Midbrain (tissue), 1 donor: ENCODE results near the gene SLC35C1.
A peak's percentile ranks its signal among the peaks of the same experiment; 100 is the strongest.
"Not testable (repeated sequence)": the region's sequence is repeated elsewhere in the genome, so short reads cannot be mapped to it uniquely, and the experiment has no call there.

Source experiments
- DNase-seq: peaks from one replicate; lab custom pipeline; 2025; lab: John Stamatoyannopoulos, UW

Gene SLC35C1

DNA sequence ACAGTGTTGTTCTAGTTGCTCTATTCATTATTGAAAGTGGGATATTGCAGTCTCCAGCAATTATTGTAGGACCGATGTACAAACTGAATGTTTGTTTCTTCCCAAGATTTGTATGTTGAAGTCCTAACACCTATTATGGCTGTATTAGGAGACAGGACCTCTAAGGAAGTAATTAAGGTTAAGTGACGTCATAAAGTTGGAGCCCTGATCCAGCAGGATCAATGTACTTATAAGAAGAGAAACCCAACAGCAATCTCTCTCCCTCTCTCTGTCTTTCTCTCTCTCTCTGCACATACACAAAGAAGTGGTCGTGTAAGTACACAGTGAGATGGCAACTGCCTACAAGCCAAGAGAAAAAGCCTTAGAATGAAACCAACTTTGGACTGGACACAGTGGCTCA, 16.1 kb upstream of the SLC35C1 start:
- DNase-seq, result no peak

DNA sequence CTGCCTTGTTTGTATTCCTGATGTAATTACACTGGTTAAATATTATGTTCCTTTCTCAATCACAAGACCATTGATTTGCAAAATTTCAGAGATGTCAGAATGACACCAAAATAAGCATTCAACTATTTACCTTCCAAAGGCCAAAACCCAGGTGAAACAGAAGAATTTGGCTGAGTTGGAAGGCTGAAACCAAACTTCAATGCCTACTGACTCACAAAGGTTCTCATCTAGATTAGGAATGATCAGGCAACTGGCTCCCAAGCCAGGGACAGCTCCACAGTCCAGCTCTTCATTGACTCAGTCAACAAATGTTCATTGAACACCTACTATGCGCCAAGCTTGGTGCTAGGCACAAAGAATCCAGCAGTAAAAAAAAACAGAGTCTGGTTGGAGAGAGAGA, 13.4 kb upstream of the SLC35C1 start:
- no peak for DNase-seq

GRCh38 chr11:45794169-45794568, 10.8 kb upstream of the SLC35C1 start:
- no peak for DNase-seq

GRCh38 chr11:45795379-45795778, 9.6 kb upstream of the SLC35C1 start:
- no peak for DNase-seq

DNA sequence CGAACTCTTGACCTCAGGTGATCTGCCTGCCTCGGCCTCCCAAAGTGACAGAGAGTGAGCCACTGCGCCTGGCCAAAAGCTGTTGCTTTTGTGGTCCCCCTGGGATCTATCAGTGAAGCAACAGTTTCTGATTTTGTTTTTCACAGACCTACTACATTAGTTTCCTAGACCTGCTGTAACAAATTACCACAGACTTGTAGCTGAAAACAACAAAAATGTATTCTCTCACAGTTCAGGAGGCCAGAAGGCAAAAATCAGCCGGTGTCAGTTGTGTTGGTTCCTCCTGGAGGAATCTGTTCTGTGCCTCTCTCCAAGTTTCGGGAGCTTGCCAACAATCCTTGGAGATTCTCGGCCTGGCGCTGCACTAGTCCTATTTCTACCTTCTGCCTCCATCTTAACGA, 8.5 kb upstream of the SLC35C1 start:
- DNase-seq, result no peak

DNA sequence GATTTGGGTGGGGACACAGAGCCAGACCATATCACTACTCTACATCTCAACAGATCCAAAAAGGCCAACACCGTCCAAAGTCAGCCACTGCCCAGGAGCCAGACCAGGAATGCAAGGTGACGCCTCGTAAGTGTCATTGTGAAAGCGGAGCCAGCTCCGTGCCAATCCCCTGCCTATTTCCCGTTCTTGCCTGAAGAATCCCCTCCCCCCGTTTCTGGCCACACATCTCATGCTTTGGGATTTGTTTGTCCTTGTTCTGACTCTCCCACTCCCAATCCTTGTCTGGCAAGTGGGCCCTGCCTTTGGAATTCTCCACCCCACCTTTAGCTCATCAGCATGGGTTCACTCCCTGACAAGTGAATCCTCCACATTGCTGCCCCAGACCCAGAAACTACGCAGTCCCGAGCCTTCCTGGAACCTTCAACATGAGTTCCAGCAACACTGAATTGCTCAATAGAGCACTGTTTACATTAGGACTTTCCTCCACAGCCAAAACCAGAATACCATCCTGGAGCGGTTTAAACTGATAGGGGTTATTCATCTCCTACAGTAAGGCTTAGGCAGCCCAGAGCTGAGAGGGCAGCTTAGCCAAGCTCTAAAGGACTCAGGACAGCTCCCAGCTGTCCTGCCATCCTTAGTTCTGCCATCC, 6.0 kb upstream of the SLC35C1 start:
- no peak for DNase-seq

DNA sequence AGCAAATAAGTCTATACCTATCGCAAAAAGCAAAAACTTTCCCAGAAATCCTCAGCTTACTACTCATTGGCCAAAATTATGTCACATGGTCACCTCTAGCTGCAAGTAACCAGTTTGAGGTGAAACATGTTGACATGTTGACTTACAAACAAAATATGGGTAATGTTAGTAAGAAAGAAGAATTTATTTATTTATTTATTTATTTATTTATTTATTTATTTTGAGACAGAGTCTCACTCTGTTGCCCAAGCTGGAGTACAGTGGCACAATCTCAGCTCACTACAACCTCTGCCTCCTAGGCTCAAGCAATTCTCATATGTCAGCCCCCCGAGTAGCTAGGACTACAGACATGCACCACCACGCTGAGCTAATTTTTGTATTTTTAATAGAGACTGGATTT, 5.4 kb upstream of the SLC35C1 start:
- DNase-seq, result no peak

DNA sequence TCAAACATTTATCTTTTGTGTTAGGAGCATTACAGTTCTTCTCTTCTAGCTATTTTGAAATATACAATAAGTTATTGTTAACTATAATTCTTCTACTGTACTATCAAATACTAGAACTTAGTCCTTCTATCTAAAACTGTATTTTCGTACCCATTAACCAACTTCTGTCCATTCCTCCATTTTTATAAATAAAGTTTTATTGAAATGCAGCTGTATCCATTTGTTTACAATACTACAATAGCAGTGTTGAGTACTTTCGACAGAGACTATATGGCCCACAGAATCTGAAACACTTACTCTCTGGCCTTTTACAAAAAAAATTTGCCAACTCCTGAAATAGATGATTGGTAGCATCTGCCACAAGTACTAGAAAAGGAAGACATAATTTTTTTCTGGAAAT, 4.7 kb upstream of the SLC35C1 start:
- no peak for DNase-seq

GRCh38 chr11:45801723-45802315, 3.1 kb upstream of the SLC35C1 start:
- DNase-seq, result no peak

DNA sequence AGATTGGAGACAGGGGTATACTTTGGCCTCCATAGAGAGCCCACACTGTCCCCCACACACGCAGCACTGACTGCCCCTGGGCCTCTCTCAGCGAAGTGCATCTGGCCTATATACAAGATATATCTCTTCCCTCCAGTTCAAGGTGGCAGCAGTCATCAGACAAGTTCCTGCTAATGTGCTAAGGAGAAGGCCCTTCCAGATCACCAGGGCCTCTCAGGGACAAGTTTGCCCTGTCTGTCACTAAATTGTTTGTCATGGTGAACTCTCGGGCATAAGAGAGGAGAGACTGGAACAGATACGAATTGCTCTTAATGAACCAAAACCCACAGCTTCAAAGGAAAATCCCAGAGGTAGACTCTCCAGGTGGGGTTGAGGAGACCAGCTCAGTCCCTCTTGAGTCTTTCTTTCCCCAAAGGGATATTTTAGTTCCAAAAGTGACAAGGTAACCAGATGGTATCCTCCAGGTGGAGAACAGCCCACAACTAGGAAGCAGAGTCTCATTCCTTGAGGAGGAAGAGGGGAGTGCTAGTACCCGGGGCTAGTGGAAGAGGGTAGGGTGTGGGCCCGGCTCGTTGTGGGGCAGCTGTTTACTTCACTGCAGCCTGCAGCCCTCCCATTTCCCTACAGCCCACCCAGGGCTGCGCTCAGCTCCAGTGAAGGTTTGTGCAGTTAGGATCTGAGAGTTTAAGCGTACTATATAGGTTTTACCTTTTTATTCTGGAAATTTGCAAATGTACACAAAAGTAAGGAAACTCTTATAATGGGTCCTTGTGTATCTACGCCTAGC, 2.2 kb upstream of the SLC35C1 start:
- no peak for DNase-seq

GRCh38 chr11:45803971-45804760, 783 bp upstream of the SLC35C1 start:
- DNase-seq, result peak; percentile 52

DNA sequence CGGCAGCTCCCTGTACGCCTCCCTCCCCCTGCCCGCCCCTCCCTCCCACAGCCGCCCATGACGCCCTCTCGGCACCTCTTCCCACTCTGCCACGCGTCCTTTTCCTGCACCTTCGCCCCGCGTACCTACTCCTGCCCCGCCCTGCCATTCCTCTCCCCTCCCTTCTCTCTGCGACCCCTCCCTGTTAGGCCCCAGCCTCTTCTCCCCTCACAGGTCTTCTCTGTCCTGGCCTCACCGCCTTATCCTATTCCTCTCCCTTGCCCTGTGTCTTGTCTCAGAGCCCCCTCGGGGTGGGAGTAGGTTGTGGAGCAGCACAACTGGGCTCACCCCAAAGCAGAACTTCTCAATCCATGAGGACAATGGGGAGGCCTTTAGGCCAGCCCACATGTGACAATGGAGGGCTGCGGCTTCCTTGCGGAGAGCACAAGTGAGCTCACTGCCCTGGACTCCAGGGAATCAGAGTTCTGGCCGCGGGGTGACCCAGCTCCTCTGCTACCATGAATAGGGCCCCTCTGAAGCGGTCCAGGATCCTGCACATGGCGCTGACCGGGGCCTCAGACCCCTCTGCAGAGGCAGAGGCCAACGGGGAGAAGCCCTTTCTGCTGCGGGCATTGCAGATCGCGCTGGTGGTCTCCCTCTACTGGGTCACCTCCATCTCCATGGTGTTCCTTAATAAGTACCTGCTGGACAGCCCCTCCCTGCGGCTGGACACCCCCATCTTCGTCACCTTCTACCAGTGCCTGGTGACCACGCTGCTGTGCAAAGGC, 539 bp downstream of the SLC35C1 start:
- no peak for DNase-seq

GRCh38 chr11:45806072-45806933, 1.4 kb downstream of the SLC35C1 start:
- DNase-seq, result no peak

DNA sequence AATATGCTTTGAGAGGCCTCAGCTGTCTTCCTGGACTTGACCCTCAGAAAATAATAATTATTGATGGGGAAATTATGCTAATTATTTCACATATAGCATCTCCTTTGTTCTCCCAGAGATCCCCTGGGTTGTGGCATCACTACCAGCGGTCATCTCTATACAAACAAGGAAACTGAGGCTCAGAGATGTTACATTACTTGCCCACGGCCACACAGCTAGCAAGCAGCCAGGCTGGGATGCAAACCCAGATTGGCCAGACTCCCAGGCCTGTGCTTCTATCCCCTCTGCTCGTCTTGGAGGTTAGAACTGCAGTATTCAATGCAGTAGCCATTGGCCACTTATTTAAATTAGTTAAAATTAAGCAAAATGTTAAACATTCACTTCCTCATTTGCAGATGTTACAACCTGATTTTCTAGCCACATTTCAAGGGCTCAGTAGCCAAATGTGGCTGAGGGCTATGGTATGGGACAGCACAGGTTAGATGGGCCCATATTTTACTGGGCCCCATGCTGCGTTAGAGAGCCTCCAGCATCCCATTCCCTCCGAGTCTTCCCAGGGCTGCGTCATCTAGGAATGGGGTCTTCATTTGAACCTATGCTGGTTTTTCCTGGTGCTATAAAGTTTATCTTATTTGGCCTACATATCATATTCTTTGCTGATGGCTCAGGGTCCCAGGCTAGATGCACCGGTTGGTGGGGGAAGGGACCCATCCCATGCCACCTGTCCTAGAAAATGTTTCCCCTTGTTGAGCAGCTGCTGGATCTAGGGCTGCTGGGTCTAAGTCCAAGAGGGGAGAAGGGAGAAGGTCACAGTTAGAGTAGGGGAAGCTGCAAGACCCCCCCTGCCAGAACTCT, 2.2 kb downstream of the SLC35C1 start:
- no peak for DNase-seq

GRCh38 chr11:45807792-45808238, 2.9 kb downstream of the SLC35C1 start:
- no peak for DNase-seq

DNA sequence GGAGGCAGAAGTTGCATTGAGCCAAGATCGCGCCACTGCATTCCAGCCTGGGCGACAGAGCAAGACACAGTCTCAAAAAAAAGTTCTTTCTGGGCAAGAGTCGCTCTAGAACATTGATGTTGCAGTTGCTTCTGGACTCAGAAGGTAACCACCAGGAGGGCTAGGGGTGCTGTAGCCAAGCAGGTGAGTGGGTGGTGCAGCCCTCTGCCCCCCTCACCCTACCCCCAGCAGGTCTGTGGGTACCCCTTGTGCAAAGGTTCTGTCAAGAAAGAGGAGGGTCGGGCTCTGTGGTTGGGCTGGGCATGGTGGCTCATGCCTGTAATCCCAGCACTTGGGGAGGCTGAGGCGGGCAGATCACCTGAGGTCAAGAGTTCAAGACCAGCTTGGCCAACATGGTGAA, 3.5 kb downstream of the SLC35C1 start:
- not testable (repeated sequence) for DNase-seq

DNA sequence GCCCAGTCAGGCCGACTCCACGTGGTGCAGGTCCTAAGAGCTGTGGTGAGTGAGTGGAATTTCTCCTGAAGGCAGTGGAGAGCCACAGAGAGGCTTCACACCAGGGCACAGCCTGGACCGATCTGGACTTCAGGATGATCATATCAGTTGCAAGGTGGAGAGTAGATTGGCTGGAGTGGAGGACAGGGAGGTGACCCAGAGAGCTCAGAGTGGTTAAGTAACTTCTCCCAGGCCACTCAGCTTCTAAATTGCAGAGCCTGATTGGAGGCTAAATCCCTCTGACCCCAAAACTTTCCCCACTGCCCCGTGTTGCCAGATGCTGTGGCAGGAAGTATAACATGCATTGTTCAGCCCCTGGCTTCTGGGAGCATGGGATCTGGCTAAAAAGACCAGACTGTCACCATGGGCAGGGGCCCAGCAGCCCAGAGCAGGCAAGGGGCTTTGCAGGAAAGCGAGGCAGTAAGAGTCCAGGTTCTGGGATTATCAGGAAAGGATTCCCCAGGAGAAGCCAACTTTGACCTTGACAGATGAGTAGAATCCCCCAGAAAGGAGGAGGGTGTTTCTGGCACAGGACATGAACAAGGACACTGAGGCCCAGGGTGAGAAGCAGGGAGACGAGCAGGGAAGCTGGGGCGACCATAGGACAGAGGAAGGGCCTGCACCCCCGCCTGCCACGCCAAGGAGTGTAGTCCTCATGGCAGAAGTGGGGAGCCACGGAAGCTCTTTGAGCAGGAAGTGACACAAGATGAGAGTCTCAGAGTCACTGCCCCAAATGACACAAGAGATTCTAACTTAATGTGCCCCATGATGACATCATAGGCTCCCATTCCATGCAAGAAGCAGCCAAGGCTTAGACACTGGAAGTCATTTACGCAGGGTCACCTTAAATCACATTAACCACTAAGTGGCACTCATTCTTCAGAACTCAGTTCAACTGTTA, 4.8 kb downstream of the SLC35C1 start:
- no peak for DNase-seq

- DNase-seq, result no peak
Measured at GRCh38 chr11:45810431-45811108, 5.6 kb downstream of the SLC35C1 start.
